HEK293 (cell line): Measurements from ENCODE around the gene IFRD2.

Experiments used
- CTCF ChIA-PET: fragments of 350-600 bp; formaldehyde crosslinking; extraction: SDS; loops from one replicate; lab custom pipeline; 2021; ENCODE audit warnings: antibody characterized with exemption; lab: Yijun Ruan, JAX
- POLR2A ChIA-PET: fragments of 300-600 bp; formaldehyde crosslinking; extraction: SDS; loops from one replicate; lab custom pipeline; 2020; ENCODE audit warnings: antibody characterized with exemption, inconsistent platforms; lab: Yijun Ruan, JAX
- H3K27ac ChIP-seq: fragments of 200-500 bp; sonication (Bioruptor generic); 2 replicates; pipeline ENCODE4 v1.5.1; 2014; ENCODE audit warnings: low read depth, low read length, control low read depth, inconsistent platforms; ENCODE audit errors: extremely low read depth
- H3K36me3 ChIP-seq, 2 experiments: fragments of 200-500 bp in 1 of 2; sonication (Bioruptor generic) in 1 of 2; 1 replicate in 1 of 2; 2 replicates in 1 of 2; pipeline ENCODE4 v1.5.1; 2014 to 2017; ENCODE audit warnings: inconsistent platforms in 2 of 2, low read length in 2 of 2; ENCODE audit not compliant: control insufficient read depth in 2 of 2, insufficient read depth in 1 of 2
- H3K4me1 ChIP-seq: fragments of 200-500 bp; sonication (Bioruptor generic); 2 replicates; pipeline ENCODE4 v1.5.1; 2014; ENCODE audit warnings: mild to moderate bottlenecking, low read length, inconsistent platforms; ENCODE audit not compliant: control insufficient read depth, insufficient read depth
- H3K4me3 ChIP-seq: 2 replicates; pipeline ENCODE4 v1.5.1; 2011; ENCODE audit warnings: low read depth, mild to moderate bottlenecking, control low read depth, low read length, moderate library complexity
- H3K9me3 ChIP-seq: fragments of 200-500 bp; sonication (Bioruptor generic); 2 replicates; pipeline ENCODE4 v1.5.1; 2014; ENCODE audit warnings: low read depth, low read length, inconsistent platforms; ENCODE audit not compliant: control insufficient read depth, insufficient read depth
- BCL6B ChIP-seq: fragments of 450-650 bp; formaldehyde crosslinking; IDR thresholded peaks from 2 replicates; pipeline ENCODE4 v1.5.1; 2017; ENCODE audit warnings: missing biosample characterization, missing genetic modification characterization
- GFI1B ChIP-seq: fragments of 450-650 bp; formaldehyde crosslinking; IDR thresholded peaks from 2 replicates; pipeline ENCODE4 v1.5.1; 2016; ENCODE audit warnings: missing biosample characterization, missing genetic modification characterization
- IKZF3 ChIP-seq: fragments of 450-650 bp; IDR thresholded peaks from 2 replicates; pipeline ENCODE4 v1.5.0; 2018; ENCODE audit warnings: missing biosample characterization, mild to moderate bottlenecking, missing genetic modification characterization, moderate library complexity
- YY2 ChIP-seq: fragments of 450-650 bp; formaldehyde crosslinking; IDR thresholded peaks from 2 replicates; pipeline ENCODE4 v1.5.1; 2016; ENCODE audit warnings: missing biosample characterization, missing genetic modification characterization
- ZBTB1 ChIP-seq: fragments of 450-650 bp; formaldehyde crosslinking; IDR thresholded peaks from 2 replicates; pipeline ENCODE4 v1.5.1; 2016; ENCODE audit warnings: missing biosample characterization, missing genetic modification characterization
- ZNF132 ChIP-seq: fragments of 450-650 bp; formaldehyde crosslinking; IDR thresholded peaks from 2 replicates; pipeline ENCODE4 v1.5.1; 2017; ENCODE audit warnings: missing biosample characterization, missing genetic modification characterization, borderline replicate concordance
- ZNF175 ChIP-seq: fragments of 450-650 bp; formaldehyde crosslinking; IDR thresholded peaks from 2 replicates; pipeline ENCODE4 v1.5.1; 2016; ENCODE audit warnings: missing biosample characterization, missing genetic modification characterization
- ZNF214 ChIP-seq: fragments of 450-650 bp; formaldehyde crosslinking; IDR thresholded peaks from 2 replicates; pipeline ENCODE4 v1.5.1; 2017; ENCODE audit warnings: missing biosample characterization, mild to moderate bottlenecking, missing genetic modification characterization, borderline replicate concordance
- ZNF221 ChIP-seq: fragments of 450-650 bp; formaldehyde crosslinking; IDR thresholded peaks from 2 replicates; pipeline ENCODE4 v1.5.1; 2017; ENCODE audit warnings: missing biosample characterization, missing genetic modification characterization, borderline replicate concordance
- ZNF266 ChIP-seq: fragments of 450-650 bp; formaldehyde crosslinking; IDR thresholded peaks from 2 replicates; pipeline ENCODE4 v1.5.1; 2016; ENCODE audit warnings: missing biosample characterization, missing genetic modification characterization, low read depth
- ZNF394 ChIP-seq: fragments of 450-650 bp; formaldehyde crosslinking; IDR thresholded peaks from 2 replicates; pipeline ENCODE4 v1.5.1; 2016; ENCODE audit warnings: missing biosample characterization, missing genetic modification characterization, mild to moderate bottlenecking, moderate library complexity, borderline replicate concordance
- ZNF404 ChIP-seq: fragments of 450-650 bp; formaldehyde crosslinking; IDR thresholded peaks from 2 replicates; pipeline ENCODE4 v1.5.1; 2017; ENCODE audit warnings: missing biosample characterization, missing genetic modification characterization
- ZNF423 ChIP-seq: fragments of 450-650 bp; formaldehyde crosslinking; IDR thresholded peaks from 2 replicates; pipeline ENCODE4 v1.5.1; 2016; ENCODE audit warnings: missing biosample characterization, missing genetic modification characterization
- ZNF449 ChIP-seq: fragments of 450-650 bp; formaldehyde crosslinking; IDR thresholded peaks from 2 replicates; pipeline ENCODE4 v1.5.1; 2017; ENCODE audit warnings: missing biosample characterization, mild to moderate bottlenecking, missing genetic modification characterization, moderate library complexity
- ZNF610 ChIP-seq: fragments of 450-650 bp; formaldehyde crosslinking; IDR thresholded peaks from 2 replicates; pipeline ENCODE4 v1.5.1; 2016; ENCODE audit warnings: missing biosample characterization, missing genetic modification characterization, borderline replicate concordance
- ZNF626 ChIP-seq: fragments of 450-650 bp; sonication (Bioruptor Pico); formaldehyde crosslinking; IDR thresholded peaks from 2 replicates; pipeline ENCODE4 v1.5.1; 2018; ENCODE audit warnings: missing biosample characterization, missing genetic modification characterization, inconsistent platforms
- ZNF777 ChIP-seq: fragments of 450-650 bp; formaldehyde crosslinking; IDR thresholded peaks from 2 replicates; pipeline ENCODE4 v1.5.1; 2017; ENCODE audit warnings: missing biosample characterization, missing genetic modification characterization, borderline replicate concordance
- ZNF785 ChIP-seq: fragments of 450-650 bp; formaldehyde crosslinking; IDR thresholded peaks from 2 replicates; pipeline ENCODE4 v1.5.1; 2016; ENCODE audit warnings: missing biosample characterization, missing genetic modification characterization
- ZNF830 ChIP-seq: fragments of 450-650 bp; IDR thresholded peaks from 2 replicates; pipeline ENCODE4 v1.5.0; 2018; ENCODE audit warnings: missing biosample characterization, missing genetic modification characterization, low read depth, mild to moderate bottlenecking, moderate library complexity
- ZSCAN4 ChIP-seq: fragments of 450-650 bp; formaldehyde crosslinking; IDR thresholded peaks from 2 replicates; pipeline ENCODE4 v1.5.1; 2017; ENCODE audit warnings: missing biosample characterization, missing genetic modification characterization

IFRD2 gene

GRCh38 chr3:50319894-50320625, 27.8 kb upstream of the IFRD2 start:
- no peak overlapping the region for H3K27ac ChIP-seq
- TF ChIP-seq YY2 (tag by site-specific recombination) (no peak), ZBTB1 (tag by site-specific recombination) (no peak), ZNF777 (tag by site-specific recombination) (no peak), ZNF423 (tag by site-specific recombination) (no peak), ZNF785 (tag by site-specific recombination) (no peak), ZNF175 (tag by site-specific recombination) (no peak), ZNF449 (tag by site-specific recombination) (no peak), ZNF830 (tag by site-specific recombination) (no peak), ZNF404 (tag by site-specific recombination) (no peak), ZNF214 (no peak), ZNF266 (tag by site-specific recombination) (no peak), BCL6B (tag by site-specific recombination) (no peak), ZNF610 (tag by site-specific recombination) (no peak), ZNF626 (tag by site-specific recombination) (no peak), GFI1B (tag by site-specific recombination) (no peak), ZNF394 (tag by site-specific recombination) (no peak), IKZF3 (no peak), ZNF132 (tag by site-specific recombination) (no peak), ZNF221 (no peak), ZSCAN4 (tag by site-specific recombination) (no peak)
- TF ChIP-seq, all 188 proteins: peak for 0
- ChIA-PET CTCF (interaction anchor here (1.0 kb wide), 1 partner anchor 14 kb away, joined by 3 read pairs; no protein-coding TSS in a partner anchor), POLR2A (interaction anchor here (1.4 to 3.6 kb wide), 3 partner anchors 11 to 28 kb away, joined by 3 to 17 read pairs (median 12); partner anchors contain the start of gene IFRD2)
- Histone ChIP-seq H3K4me1 (peaks cover 7% of the 10 kb centered on the region; the same call in 1 of the 2 replicates), H3K9me3 (no peaks in the 10 kb centered on the region), H3K36me3 (peaks cover 0 to 53% of the 10 kb centered on the region in 2 experiments; a peak in 1 of 3 replicates), H3K4me3 (peak overlapping the region; percentile 62)
